ENCODE results near the gene CIDEA.

The CIDEA gene

GRCh38 chr18:12274793-12275192 is 20.6 kb downstream of the CIDEA start:
- DNase-seq (ENCODE audit: low spot score) = no peak

GRCh38 chr18:12276736-12277554 is 22.8 kb downstream of the CIDEA start:
- DNase-seq (ENCODE audit: low spot score) = no peak

- DNase-seq (ENCODE audit: low spot score) = peak; percentile 87
Measured at GRCh38 chr18:12278215-12278671, 24.1 kb downstream of the CIDEA start.

- DNase-seq (ENCODE audit: low spot score) = peak; percentile 86
Measured at GRCh38 chr18:12278741-12279682, 24.9 kb downstream of the CIDEA start.

- DNase-seq (ENCODE audit: low spot score) = no peak
Measured at GRCh38 chr18:12279781-12280531, 25.8 kb downstream of the CIDEA start.

GRCh38 chr18:12281861-12282260 is 27.7 kb downstream of the CIDEA start:
- DNase-seq (ENCODE audit: low spot score) = no peak

GRCh38 chr18:12282442-12283039 is 28.4 kb downstream of the CIDEA start:
- DNase-seq (ENCODE audit: low spot score) = no peak

GRCh38 chr18:12283256-12283655 is 29.1 kb downstream of the CIDEA start:
- peak; percentile 49 for DNase-seq (ENCODE audit: low spot score)

- DNase-seq (ENCODE audit: low spot score) = no peak
Measured at GRCh38 chr18:12283666-12284065, 29.5 kb downstream of the CIDEA start.

- DNase-seq (ENCODE audit: low spot score) = no peak
Measured at GRCh38 chr18:12287131-12287681, 33.0 kb downstream of the CIDEA start.

GRCh38 chr18:12287684-12288402 is 33.7 kb downstream of the CIDEA start:
- peak; percentile 82 for DNase-seq (ENCODE audit: low spot score)

- DNase-seq (ENCODE audit: low spot score) = no peak
Measured at GRCh38 chr18:12288403-12288755, 34.2 kb downstream of the CIDEA start.

GRCh38 chr18:12290086-12290485 is 35.9 kb downstream of the CIDEA start:
- DNase-seq (ENCODE audit: low spot score) = no peak

GRCh38 chr18:12291161-12291560 is 37.0 kb downstream of the CIDEA start:
- DNase-seq (ENCODE audit: low spot score) = no peak

- DNase-seq (ENCODE audit: low spot score) = no peak
Measured at GRCh38 chr18:12291690-12292089, 37.5 kb downstream of the CIDEA start.

GRCh38 chr18:12293831-12294230 is 39.7 kb downstream of the CIDEA start:
- DNase-seq (ENCODE audit: low spot score) = no peak

- DNase-seq (ENCODE audit: low spot score) = no peak
Measured at GRCh38 chr18:12295389-12296086, 41.4 kb downstream of the CIDEA start.

- no peak for DNase-seq (ENCODE audit: low spot score)
Measured at GRCh38 chr18:12296087-12296403, 41.9 kb downstream of the CIDEA start.

GRCh38 chr18:12296457-12296856 is 42.3 kb downstream of the CIDEA start:
- DNase-seq (ENCODE audit: low spot score) = no peak

GRCh38 chr18:12299862-12300261 is 45.7 kb downstream of the CIDEA start:
- DNase-seq (ENCODE audit: low spot score) = no peak
